Ishikawa (cell line): ENCODE data around the gene ADCY2.

Source experiments
- CEBPB ChIP-seq: IDR thresholded peaks from 2 replicates; pipeline ENCODE4 v1.6.1; 2012
- CREB1 ChIP-seq: IDR thresholded peaks from 2 replicates; pipeline ENCODE4 v1.6.1; 2012; ENCODE audit warnings: low read depth
- EGR1 ChIP-seq: IDR thresholded peaks from 2 replicates; pipeline ENCODE4 v1.6.1; 2012
- EP300 ChIP-seq: IDR thresholded peaks from 2 replicates; pipeline ENCODE4 v1.6.1; 2012; ENCODE audit warnings: borderline replicate concordance
- FOXM1 ChIP-seq: IDR thresholded peaks from 2 replicates; pipeline ENCODE4 v1.6.1; 2012; ENCODE audit warnings: low read depth, borderline replicate concordance
- MAX ChIP-seq: IDR thresholded peaks from 2 replicates; pipeline ENCODE4 v1.6.1; 2012
- NFIC ChIP-seq: IDR thresholded peaks from 2 replicates; pipeline ENCODE4 v1.6.1; 2012
- RAD21 ChIP-seq: IDR thresholded peaks from 2 replicates; pipeline ENCODE4 v1.6.1; 2012; ENCODE audit warnings: low read depth
- REST ChIP-seq: IDR thresholded peaks from 2 replicates; pipeline ENCODE4 v1.6.1; 2012; ENCODE audit warnings: low read depth, mild to moderate bottlenecking
- TAF1 ChIP-seq: IDR thresholded peaks from 2 replicates; pipeline ENCODE4 v1.6.1; 2012; ENCODE audit warnings: low read depth, mild to moderate bottlenecking
- TCF12 ChIP-seq: IDR thresholded peaks from 2 replicates; pipeline ENCODE4 v1.6.1; 2012; ENCODE audit warnings: low read depth
- TEAD4 ChIP-seq: IDR thresholded peaks from 2 replicates; pipeline ENCODE4 v1.6.1; 2012
- USF1 ChIP-seq: IDR thresholded peaks from 2 replicates; pipeline ENCODE4 v1.6.1; 2012
- YY1 ChIP-seq: IDR thresholded peaks from 2 replicates; pipeline ENCODE4 v1.6.1; 2012; ENCODE audit warnings: low read depth
- ZBTB7A ChIP-seq: IDR thresholded peaks from 2 replicates; pipeline ENCODE4 v1.6.1; 2012; ENCODE audit warnings: low read depth

The ADCY2 gene

GRCh38 chr5:7473668-7474215 lies 77.8 kb downstream of the ADCY2 start:
- no peak for TF ChIP-seq REST
- no peak for TF ChIP-seq TEAD4
- TF ChIP-seq ZBTB7A: no peak
- TF ChIP-seq EP300: no peak
- no peak for TF ChIP-seq FOXM1
- TF ChIP-seq TAF1: no peak
- no peak for TF ChIP-seq CEBPB
- no peak for TF ChIP-seq YY1
- no peak for TF ChIP-seq RAD21
- no peak for TF ChIP-seq EGR1
- TF ChIP-seq TCF12: no peak
- no peak for TF ChIP-seq USF1
- TF ChIP-seq MAX: no peak
- TF ChIP-seq CREB1: no peak
- no peak for TF ChIP-seq NFIC

- no peak for TF ChIP-seq ZBTB7A
- TF ChIP-seq FOXM1: no peak
- TF ChIP-seq EGR1: no peak
These were observed 79.0 kb downstream of the ADCY2 start for GRCh38 chr5:7474821-7475403.

GRCh38 chr5:7478459-7478858 lies 82.5 kb downstream of the ADCY2 start:
- TF ChIP-seq RAD21 (no peak), EP300 (no peak), EGR1 (no peak), FOXM1 (no peak), CEBPB (no peak), MAX (no peak), REST (no peak), TCF12 (no peak), USF1 (no peak), ZBTB7A (no peak), CREB1 (no peak), TEAD4 (no peak), TAF1 (no peak)

GRCh38 chr5:7488734-7489133 lies 92.8 kb downstream of the ADCY2 start:
- TF ChIP-seq TAF1: no peak
- TF ChIP-seq CREB1: no peak
- no peak for TF ChIP-seq USF1

- no peak for TF ChIP-seq REST
- no peak for TF ChIP-seq CEBPB
- no peak for TF ChIP-seq CREB1
- no peak for TF ChIP-seq RAD21
- no peak for TF ChIP-seq TCF12
These were observed 96.4 kb downstream of the ADCY2 start for GRCh38 chr5:7492371-7492770.
